HG03095 (cell line): ENCODE data around the gene TFB1M.
"Not testable (repeated sequence)": the region's sequence is repeated elsewhere in the genome, so short reads cannot be mapped to it uniquely, and the experiment has no call there.

Experiments used
- ATAC-seq: cut with Tn5 transposase; IDR thresholded peaks from one replicate; pipeline ENCODE4 v1.9.1; 2021; ENCODE audit warnings: moderate library complexity; ENCODE audit not compliant: unreplicated experiment

TFB1M gene

DNA sequence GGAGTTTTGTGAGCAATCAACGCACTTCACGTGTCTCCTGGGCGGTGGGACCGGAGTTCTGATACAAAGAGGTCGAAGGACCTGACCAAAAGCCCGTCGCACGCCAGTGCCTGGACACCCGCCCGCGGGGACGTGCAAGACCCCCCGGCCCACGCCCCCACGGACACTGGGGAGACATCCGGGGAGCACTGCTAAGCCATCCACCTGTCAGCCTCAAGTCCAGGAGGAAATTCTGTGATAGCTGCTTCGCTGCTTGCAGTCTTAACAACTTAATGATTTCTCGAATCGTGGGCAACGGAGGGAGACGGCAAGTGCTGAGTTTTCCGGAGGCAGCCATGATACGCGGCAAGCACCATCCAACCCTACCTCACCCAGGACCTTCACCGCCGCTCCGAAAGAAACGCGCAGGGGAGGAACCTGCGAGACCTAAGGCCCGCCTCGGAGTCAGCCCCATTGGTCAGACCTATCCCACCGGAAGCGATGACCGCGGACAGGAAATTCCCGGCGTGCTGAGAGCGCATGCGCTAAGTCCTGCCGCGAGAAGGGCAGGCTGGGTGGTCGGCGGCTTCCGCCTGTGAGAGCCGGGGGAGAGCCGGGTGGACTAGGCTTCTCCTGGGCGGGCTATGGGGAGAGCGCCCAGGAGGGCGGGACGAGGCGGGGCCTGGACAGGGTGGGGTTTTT is at the start of gene TFB1M:
Gene TFB1M, minus strand, starts transcription at position 393 of the 681 bp plus-strand sequence. Its CDS starts 56 bp downstream, at position 337.
- peak; percentile 94 for ATAC-seq

DNA sequence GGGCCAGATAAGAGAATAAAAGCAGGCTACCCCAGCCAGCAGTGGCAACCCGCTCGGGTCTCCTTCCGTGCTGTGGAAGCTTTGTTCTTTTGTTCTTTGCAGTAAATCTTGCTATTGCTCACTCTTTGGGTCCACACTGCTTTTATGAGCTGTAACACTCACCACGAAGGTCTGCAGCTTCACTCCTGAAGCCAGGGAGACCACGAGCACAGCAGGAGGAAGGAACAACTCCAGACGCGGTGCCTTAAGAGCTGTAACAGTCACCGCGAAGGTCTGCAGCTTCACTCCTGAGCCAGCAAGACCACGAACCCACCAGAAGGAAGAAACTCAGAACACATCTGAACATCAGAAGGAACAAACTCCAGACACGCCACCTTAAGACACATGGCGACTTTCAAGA is 49.7 kb upstream of the TFB1M start:
- not testable (repeated sequence) for ATAC-seq

DNA sequence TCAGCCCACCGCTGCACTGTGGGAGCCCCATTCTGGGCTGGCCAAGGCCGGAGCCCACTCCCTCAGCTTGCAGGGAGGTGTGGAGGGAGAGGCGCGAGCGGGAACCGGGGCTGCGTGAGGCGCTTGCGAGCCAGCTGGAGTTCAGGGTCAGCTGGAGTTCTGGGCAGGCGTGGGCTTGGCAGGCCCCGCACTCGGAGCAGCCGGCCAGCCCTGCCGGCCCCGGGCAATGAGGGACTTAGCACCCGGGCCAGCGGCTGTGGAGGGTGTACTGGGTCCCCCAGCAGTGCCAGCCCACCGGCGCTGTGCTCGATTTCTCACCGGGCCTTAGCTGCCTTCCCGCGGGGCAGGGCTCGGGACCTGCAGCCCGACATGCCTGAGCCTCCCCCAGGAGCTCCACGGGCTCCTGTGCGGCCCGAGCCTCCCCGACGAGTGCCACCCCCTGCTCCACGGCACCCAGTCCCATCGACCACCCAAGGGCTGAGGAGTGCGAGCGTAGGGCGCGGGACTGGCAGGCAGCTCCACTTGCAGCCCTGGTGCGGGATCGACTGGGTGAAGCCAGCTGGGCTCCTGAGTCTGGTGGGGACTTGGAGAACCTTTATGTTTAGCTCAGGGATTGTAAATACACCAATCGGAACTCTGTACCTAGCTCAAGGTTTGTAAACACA is 48.8 kb upstream of the TFB1M start:
- ATAC-seq = not testable (repeated sequence)

DNA sequence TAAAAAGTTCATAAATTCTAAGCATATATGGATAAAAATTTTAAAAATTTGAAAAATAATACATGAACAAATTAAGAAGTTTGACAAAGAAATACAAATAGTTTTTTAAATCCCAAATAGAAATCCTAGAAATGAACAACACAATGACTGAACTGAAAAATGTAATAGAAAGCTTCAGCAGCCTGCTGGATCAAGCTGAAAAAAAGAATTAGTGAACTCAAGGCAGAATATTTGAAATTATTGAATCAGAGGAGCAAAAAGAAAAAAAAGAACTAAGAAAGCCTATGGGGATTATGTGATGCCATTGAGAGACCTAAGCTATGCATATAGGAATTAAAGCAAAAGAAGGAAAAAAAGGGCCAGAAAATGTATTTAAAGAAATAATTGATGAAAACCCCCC is 39.9 kb upstream of the TFB1M start:
- no peak for ATAC-seq

DNA sequence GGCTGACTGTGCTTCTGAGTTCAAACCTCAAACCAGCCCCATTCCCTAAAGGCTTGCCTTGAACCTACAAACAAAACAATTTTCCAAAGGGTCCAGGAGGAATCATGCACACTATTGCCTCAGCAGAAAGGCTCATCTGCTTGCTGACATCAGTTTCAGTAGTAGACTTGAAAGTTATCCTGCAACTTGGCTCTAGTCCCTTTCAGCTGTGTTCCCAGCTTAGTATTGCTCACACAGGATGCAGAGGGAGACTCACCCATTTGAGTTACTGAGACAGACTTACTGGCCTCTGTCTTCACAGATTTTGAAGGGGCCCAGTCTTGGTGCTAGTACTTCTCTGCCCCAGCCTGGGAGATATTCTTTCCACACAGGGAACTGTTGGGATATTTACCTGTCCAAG is 38.5 kb upstream of the TFB1M start:
- ATAC-seq = no peak

DNA sequence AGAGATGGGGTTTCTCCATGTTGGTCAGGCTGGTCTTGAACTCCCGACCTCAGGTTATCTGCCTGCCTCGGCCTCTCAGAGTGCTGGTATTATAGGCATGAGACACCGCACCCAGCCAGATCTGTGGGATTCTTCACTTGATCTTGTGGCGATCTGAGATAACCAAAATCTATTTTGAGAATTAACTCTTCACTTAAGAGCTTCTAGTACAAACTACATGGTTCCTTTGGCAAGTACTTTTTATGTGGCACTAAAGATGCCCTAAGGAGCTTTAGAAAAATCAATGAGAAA is 37.8 kb upstream of the TFB1M start:
- ATAC-seq = no peak

DNA sequence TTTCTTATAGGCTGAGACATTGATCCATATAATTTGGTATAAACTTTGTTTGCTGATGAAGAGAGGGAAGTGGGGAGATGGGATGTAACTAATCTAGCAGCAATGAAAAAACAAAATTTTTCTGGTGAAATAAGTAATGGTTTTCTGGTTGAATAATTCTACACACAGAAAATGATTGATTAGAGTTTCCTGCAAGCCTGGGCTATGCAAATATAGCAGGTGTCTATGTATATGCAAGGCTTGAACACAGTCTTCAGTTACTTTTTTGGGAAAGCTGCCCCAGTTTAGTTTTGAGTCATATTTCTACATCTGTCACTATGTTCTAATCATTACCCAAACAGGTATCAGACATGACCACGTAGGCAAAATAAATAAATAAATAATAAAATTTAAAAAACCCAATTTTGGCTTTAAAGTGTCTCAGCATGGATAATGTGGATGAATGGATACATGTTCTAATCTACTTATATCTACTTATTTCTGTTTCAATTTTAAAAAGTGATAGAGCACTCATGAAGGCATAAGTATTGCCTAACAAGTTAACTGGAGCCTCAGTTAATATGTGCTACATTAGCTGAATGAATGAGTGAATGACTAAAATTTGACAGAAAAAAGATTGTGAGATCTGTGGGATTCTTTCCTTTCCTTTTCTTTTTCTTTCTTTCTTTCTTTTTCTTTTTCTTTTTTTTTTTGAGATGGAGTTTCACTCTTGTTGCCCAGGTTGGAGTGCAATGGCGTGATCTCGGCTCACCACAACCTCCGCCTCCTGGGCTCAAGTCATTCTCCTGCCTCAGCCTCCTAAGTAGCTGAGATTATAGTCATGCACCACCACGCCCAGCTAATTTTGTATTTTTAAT is 37.2 kb upstream of the TFB1M start:
- peak; percentile 95 for ATAC-seq

DNA sequence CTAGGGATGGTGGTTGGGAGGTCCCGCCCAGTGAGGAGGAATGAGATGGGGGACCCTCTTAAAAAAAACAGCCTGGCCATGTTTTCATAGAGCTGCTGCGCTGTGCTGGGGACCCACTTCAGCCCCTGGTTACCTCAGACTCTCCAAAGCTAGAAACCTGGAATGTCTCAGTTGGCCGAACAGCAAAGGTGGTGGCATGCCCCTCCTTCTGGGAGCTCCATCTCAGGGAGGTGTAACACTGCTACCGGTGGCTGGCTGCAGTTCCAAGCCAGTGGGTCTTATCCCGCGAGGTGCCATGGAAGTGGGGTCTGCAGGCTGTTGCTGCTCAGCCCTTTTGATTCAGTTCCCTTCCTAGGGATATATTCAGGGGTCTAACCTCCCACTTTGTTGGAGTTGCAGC is 35.7 kb upstream of the TFB1M start:
- no peak for ATAC-seq

DNA sequence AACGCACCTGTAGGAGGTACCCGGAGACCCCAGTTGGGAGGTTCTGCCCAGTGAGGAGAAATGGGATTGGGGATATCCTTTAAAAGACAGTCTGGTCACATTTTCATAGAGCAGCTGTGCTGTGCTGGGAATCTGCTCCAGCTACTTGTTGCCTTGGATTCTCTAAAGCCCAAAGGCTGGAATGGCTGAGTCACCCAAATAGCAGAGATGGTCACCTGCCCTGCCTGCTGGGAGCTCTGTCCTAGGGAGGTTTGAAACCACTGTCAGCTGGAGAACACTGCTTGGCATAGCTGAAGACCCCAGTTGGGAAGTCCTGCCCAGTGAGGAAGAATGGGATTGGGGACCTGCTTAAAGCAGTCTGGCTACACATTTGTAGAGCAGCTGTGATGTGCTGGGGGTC is 34.8 kb upstream of the TFB1M start:
- ATAC-seq = no peak

DNA sequence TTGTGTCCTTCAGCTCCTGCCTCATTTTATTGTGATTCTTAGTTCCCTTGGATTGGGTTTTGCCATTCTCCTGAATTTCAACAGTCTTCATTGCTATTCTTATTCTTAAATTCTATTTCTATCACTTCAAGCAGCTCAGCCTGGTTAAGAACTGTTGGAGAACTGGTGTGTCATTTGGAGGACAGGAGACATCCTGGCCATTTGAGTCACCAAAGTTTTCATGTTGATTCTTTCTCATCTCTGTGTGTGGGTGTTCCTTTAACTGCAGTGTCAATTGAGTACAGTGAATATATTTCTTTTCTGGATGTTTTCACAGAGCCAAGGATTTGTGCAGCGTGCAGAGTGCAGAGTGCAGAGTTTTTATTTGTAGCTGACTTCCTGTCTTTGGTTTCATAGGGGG is 33.5 kb upstream of the TFB1M start:
- no peak for ATAC-seq

DNA sequence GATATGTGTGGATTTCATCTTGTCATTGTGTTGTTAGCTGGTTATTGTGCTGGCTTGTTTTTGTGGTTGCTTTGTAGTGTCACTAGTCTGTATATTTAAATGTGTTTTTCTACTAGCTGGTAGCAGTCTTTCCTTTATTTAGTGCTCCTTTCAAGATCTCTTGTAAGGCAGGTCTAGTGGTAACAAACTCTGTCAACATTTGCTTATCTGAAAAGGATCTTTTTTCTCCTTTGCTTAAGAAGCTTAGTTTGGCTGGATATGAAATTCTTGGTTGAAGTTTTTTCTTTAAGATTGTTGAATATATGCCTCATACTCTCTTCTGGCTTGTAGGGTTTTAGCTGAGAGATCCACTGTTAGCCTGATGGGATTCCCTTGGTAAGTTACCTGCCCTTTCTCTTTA is 32.7 kb upstream of the TFB1M start:
- ATAC-seq = no peak

DNA sequence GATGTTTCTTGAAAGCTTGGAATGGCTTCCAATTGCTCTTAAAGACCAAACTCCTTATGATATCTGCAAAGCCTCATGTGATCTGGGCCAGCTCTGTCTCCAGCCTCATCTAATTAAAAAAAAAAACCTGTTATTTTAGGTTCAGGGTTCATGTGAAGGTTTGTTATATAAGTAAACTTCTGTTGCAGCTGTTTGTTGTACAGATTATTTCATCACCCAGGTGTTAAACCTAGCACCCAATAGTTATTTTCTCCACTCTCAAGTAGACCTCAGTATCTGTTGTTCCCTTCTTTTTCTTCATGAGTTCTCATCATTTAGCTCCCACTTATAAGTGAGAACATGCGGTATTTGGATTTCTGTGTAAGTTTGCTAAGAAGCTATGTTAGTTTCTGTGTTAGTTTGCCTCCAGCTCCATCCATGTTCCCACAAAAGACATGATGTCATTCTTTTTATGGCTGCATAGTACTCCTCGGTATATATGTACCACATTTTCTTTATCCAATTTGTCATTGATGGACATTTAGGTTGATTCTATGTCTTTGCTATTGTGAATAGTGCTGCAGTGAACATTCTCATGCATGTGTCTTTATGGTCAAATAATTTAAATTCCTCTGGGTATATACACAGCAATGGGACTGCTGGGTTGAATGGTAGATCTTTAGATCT is 30.2 kb upstream of the TFB1M start:
- no peak for ATAC-seq

DNA sequence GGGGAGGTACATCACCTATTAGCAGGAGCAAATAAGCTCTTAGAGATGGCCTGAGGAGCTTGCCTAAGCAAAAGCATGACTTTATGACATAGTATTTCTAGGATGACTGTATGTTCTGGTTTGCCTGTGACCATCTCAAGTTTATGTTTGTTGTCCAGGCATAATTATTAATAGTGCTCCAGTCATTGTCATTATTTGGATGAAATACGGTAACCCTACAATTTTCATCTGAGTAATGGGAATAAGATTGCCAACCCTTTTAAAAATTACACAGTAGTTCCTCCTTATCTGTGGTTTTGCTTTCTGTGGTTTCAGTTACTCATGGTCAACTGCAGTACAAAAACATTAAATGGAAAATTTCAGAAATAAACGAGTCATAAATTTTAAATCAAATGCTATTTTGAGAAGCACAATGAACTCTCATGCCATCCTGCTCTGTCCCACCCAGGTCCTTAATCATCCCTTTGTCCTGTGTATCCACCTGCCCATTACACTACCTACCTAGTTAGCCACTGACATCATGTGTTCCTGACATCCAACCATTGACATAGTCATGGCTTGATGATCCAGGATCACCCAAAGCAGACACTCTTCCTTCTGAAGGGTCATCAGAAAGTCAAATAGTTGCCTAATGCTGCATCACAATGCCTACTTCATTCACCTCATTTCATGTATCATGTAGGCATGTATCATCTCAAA is 27.0 kb upstream of the TFB1M start:
- no peak for ATAC-seq

DNA sequence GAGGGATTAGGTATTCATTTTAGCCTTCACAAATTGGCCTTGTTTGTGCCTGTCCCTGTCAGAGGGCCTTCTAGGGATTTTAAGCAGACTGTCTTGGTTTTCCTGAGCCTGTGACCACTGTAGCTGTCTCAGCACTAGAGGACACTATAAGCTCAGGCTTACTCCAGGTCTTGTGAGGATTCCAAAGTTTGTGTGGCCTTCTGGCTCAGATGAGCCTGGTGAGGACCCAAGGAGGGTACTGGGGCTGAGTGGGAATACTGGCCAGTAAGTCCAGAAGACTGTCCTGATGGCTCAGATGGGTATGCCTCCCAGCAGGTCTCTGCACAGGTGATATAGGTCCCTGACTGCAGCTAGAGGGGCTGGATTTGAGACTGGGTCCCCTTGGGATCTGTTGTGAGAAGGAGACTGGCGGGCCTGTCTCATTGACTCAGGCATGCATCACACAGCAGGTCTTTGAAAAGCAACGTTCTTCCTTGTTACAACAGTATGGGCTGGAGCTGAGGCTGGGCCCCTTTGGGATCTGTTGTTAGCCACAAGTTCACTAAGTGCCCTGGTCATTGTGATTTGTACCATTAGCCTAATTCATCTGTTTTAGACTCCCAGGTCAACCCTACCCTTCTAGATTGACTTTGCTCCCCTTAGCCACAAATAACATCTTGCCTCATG is 26.3 kb upstream of the TFB1M start:
- no peak for ATAC-seq

DNA sequence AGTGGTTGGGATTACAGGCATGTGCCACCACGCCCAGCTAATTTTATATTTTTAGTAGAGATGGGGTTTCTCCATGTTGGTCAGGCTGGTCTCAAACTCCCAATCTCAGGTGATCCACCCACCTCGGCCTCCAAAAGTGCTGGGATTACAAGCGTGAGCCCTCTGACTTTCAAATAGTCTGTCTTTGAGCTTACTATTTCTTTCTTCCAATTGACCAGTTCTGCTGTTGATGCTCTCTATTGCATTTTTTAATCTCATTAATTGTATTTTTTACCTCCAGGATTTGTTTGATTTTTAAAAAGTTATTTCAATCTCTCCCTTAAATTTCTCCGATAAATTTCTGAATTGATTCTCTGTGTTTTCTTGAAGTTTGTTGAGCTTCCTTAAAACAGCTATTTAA is 25.6 kb upstream of the TFB1M start:
- not testable (repeated sequence) for ATAC-seq

DNA sequence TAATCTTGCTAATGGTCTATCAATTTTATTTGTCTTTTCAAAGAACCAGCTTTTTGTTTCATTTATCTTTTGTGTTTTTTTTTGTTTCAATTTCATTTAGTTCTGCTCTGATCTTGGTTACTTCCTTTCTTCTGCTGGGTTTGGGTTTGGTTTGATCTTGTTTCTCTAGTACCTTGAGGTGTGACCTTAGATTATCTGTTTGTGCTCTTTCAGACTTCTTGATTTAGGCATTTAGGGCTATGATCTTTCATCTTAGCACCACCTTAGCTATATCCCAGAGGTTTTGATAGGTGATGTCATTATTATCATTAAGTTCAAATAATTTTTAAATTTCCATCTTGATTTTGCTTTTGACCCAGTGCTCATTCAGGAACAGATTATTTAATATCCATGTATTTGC is 24.0 kb upstream of the TFB1M start:
- ATAC-seq = not testable (repeated sequence)

DNA sequence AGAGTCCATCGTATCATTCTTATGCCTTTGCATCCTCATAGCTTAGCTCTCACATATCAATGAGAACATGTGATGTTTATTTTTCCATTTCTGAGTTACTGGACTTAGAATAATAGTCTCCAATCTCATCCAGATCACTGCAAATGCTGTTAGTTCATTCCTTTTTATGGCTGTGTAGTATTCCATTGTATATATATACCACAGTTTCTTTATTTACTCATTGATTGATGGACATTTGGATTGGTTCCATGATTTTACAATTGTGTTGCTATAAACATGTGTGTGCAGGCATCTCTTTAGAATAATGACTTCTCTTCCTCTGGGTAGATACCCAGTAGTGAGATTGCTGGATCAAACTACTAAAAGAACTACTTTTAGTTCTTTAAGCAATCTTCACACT is 21.0 kb upstream of the TFB1M start:
- ATAC-seq = no peak

DNA sequence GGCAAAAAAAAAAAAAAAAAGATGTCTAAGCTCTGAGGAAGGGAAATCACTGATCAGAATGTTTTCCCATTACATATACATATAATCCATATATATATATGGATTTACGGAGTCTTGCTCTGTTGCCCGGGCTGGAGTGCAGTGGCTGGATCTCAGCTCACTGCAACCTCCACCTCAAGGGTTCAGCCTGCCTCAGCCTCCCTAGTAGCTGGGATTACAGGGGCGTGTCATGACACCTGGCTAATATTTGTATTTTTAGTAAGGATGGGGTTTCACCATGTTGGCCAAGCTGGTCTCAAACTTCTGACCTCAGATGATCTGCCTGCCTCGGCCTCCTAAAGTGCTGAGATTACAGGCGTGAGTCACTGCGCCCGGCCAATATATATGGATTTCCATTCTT is 19.8 kb upstream of the TFB1M start:
- ATAC-seq = not testable (repeated sequence)

DNA sequence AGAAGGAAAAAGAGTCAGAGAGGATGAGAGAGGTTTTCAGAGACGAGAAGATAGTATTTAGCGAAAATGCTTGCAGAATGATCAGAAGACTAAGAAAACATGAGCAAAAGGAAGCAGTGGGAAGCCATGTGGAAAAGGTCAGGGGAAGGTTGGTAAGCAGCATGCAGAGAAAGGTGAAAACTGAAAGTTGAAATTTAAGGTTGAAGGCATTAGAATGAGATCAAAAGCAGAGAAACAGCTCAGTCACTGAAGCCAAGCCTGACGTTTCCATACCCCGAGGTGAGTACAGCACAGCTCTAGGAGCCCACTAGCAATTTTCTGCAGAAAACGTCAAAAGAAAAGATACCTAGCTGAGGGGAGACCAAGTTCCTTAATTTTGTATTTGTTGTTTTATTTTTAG is 19.1 kb upstream of the TFB1M start:
- peak; percentile 96 for ATAC-seq

DNA sequence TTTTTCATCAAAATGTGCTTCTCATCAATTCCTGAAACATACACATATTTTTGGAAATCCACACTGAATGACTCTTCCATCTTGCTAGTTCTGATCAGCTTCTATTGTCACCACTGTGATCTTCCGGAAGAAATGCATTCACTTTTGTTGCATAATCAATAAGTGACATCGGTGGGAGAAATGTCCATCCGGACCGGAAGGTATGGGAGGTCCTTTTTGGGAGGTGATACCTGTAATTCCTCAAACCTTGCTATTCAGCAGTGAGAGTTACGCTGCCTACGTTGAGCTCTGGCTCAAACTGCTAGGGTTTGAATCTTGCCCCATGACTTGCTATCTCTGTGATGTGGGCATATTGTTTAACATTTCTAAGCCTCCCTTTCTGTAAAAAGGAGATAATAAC is 16.6 kb upstream of the TFB1M start:
- ATAC-seq = no peak
